Measurements from ENCODE around the gene LAMB4. TPM values are rescaled to one million over a fixed set of nuclear protein-coding genes. Genes with fewer than 3 reads are reported as not detected.

The LAMB4 gene
- total and polyA plus RNA-seq, 2 experiments from 2014 or later = not detected

DNA sequence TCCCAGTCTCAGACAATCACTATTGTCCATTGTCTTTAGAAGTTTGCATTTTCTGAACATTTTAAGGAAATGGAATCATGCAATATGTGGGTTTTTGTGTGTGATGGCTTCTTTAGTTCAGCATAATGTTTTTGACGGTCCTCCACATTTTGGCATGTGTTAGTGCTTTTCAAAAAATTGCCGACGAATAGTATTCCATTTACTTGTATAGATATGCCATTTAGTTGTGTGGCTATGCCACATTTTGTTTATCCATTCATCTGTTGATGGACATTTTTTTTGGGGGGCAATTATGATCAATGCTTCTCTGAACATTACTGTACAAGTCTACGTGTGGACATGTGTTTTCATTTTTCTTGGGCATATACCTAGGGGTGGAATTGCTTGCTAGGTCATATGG, 12.0 kb upstream of the LAMB4 start:
- Histone ChIP-seq H2AFZ (no peak overlapping the region), H3K4me2 (no peak overlapping the region), H3K4me1 (ENCODE audit: insufficient read depth) (peaks cover 6% of the 10 kb centered on the region), H3F3A (replicated peaks; ENCODE audit: low read depth) (no peaks in the 10 kb centered on the region), H3K27ac (ENCODE audit: low read depth) (no peak overlapping the region), H3K36me3 (ENCODE audit: insufficient read depth) (no peaks in the 10 kb centered on the region), H3K27me3 (ENCODE audit: insufficient read depth) (no peaks in the 10 kb centered on the region), H4K20me1 (replicated peaks; ENCODE audit: insufficient read depth) (no peaks in the 10 kb centered on the region), H3K4me3 (no peak overlapping the region), H3K9me2 (ENCODE audit: insufficient read depth) (peaks cover 6% of the 10 kb centered on the region; the same call in 1 of the 2 replicates), H3K79me2 (replicated peaks; ENCODE audit: insufficient read depth) (no peaks in the 10 kb centered on the region)
- DNase-seq (ENCODE audit: low spot score) (no peak), ATAC-seq (no peak)
- TF ChIP-seq, protein P1, sequence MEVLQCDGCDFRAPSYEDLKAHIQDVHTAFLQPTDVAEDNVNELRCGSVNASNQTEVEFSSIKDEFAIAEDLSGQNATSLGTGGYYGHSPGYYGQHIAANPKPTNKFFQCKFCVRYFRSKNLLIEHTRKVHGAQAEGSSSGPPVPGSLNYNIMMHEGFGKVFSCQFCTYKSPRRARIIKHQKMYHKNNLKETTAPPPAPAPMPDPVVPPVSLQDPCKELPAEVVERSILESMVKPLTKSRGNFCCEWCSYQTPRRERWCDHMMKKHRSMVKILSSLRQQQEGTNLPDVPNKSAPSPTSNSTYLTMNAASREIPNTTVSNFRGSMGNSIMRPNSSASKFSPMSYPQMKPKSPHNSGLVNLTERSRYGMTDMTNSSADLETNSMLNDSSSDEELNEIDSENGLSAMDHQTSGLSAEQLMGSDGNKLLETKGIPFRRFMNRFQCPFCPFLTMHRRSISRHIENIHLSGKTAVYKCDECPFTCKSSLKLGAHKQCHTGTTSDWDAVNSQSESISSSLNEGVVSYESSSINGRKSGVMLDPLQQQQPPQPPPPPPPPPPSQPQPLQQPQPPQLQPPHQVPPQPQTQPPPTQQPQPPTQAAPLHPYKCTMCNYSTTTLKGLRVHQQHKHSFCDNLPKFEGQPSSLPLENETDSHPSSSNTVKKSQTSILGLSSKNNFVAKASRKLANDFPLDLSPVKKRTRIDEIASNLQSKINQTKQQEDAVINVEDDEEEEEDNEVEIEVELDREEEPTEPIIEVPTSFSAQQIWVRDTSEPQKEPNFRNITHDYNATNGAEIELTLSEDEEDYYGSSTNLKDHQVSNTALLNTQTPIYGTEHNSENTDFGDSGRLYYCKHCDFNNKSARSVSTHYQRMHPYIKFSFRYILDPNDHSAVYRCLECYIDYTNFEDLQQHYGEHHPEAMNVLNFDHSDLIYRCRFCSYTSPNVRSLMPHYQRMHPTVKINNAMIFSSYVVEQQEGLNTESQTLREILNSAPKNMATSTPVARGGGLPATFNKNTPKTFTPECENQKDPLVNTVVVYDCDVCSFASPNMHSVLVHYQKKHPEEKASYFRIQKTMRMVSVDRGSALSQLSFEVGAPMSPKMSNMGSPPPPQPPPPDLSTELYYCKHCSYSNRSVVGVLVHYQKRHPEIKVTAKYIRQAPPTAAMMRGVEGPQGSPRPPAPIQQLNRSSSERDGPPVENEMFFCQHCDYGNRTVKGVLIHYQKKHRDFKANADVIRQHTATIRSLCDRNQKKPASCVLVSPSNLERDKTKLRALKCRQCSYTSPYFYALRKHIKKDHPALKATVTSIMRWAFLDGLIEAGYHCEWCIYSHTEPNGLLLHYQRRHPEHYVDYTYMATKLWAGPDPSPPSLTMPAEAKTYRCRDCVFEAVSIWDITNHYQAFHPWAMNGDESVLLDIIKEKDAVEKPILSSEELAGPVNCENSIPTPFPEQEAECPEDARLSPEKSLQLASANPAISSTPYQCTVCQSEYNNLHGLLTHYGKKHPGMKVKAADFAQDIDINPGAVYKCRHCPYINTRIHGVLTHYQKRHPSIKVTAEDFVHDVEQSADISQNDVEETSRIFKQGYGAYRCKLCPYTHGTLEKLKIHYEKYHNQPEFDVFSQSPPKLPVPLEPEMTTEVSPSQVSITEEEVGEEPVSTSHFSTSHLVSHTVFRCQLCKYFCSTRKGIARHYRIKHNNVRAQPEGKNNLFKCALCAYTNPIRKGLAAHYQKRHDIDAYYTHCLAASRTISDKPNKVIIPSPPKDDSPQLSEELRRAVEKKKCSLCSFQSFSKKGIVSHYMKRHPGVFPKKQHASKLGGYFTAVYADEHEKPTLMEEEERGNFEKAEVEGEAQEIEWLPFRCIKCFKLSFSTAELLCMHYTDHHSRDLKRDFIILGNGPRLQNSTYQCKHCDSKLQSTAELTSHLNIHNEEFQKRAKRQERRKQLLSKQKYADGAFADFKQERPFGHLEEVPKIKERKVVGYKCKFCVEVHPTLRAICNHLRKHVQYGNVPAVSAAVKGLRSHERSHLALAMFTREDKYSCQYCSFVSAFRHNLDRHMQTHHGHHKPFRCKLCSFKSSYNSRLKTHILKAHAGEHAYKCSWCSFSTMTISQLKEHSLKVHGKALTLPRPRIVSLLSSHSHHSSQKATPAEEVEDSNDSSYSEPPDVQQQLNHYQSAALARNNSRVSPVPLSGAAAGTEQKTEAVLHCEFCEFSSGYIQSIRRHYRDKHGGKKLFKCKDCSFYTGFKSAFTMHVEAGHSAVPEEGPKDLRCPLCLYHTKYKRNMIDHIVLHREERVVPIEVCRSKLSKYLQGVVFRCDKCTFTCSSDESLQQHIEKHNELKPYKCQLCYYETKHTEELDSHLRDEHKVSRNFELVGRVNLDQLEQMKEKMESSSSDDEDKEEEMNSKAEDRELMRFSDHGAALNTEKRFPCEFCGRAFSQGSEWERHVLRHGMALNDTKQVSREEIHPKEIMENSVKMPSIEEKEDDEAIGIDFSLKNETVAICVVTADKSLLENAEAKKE (CRISPR knock-in tag; IDR thresholded peaks at IDR 0.05) = no peak
- no peak for TF ChIP-seq CREB1 (CRISPR knock-in tag; IDR thresholded peaks at IDR 0.05; ENCODE audit: low read depth)
- TF ChIP-seq, protein P2, sequence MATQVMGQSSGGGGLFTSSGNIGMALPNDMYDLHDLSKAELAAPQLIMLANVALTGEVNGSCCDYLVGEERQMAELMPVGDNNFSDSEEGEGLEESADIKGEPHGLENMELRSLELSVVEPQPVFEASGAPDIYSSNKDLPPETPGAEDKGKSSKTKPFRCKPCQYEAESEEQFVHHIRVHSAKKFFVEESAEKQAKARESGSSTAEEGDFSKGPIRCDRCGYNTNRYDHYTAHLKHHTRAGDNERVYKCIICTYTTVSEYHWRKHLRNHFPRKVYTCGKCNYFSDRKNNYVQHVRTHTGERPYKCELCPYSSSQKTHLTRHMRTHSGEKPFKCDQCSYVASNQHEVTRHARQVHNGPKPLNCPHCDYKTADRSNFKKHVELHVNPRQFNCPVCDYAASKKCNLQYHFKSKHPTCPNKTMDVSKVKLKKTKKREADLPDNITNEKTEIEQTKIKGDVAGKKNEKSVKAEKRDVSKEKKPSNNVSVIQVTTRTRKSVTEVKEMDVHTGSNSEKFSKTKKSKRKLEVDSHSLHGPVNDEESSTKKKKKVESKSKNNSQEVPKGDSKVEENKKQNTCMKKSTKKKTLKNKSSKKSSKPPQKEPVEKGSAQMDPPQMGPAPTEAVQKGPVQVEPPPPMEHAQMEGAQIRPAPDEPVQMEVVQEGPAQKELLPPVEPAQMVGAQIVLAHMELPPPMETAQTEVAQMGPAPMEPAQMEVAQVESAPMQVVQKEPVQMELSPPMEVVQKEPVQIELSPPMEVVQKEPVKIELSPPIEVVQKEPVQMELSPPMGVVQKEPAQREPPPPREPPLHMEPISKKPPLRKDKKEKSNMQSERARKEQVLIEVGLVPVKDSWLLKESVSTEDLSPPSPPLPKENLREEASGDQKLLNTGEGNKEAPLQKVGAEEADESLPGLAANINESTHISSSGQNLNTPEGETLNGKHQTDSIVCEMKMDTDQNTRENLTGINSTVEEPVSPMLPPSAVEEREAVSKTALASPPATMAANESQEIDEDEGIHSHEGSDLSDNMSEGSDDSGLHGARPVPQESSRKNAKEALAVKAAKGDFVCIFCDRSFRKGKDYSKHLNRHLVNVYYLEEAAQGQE (IDR thresholded peaks at IDR 0.05; ENCODE audit: unreplicated experiment) = no peak
- TF ChIP-seq JUNB (IDR thresholded peaks at IDR 0.05; ENCODE audit: unreplicated experiment) = no peak
- TF ChIP-seq, protein P3, sequence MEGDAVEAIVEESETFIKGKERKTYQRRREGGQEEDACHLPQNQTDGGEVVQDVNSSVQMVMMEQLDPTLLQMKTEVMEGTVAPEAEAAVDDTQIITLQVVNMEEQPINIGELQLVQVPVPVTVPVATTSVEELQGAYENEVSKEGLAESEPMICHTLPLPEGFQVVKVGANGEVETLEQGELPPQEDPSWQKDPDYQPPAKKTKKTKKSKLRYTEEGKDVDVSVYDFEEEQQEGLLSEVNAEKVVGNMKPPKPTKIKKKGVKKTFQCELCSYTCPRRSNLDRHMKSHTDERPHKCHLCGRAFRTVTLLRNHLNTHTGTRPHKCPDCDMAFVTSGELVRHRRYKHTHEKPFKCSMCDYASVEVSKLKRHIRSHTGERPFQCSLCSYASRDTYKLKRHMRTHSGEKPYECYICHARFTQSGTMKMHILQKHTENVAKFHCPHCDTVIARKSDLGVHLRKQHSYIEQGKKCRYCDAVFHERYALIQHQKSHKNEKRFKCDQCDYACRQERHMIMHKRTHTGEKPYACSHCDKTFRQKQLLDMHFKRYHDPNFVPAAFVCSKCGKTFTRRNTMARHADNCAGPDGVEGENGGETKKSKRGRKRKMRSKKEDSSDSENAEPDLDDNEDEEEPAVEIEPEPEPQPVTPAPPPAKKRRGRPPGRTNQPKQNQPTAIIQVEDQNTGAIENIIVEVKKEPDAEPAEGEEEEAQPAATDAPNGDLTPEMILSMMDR (conservative IDR thresholded peaks at IDR 0.05; ENCODE audit: low read depth in 2 of 2) = no peak
- no peak for TF ChIP-seq EZH2phosphoT487 (IDR thresholded peaks at IDR 0.05; ENCODE audit: unreplicated experiment)
- TF ChIP-seq POLR2AphosphoS5 (IDR thresholded peaks at IDR 0.05; ENCODE audit: low read depth) = no peak
- no peak for TF ChIP-seq EZH2 (IDR thresholded peaks at IDR 0.05; ENCODE audit: low read depth, unreplicated experiment)
- TF ChIP-seq, protein P4, sequence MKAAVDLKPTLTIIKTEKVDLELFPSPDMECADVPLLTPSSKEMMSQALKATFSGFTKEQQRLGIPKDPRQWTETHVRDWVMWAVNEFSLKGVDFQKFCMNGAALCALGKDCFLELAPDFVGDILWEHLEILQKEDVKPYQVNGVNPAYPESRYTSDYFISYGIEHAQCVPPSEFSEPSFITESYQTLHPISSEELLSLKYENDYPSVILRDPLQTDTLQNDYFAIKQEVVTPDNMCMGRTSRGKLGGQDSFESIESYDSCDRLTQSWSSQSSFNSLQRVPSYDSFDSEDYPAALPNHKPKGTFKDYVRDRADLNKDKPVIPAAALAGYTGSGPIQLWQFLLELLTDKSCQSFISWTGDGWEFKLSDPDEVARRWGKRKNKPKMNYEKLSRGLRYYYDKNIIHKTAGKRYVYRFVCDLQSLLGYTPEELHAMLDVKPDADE (IDR thresholded peaks at IDR 0.05) = no peak
- TF ChIP-seq ZNF114 (CRISPR knock-in tag; IDR thresholded peaks at IDR 0.05) = no peak
- TF ChIP-seq STAT1 (IDR thresholded peaks at IDR 0.05; ENCODE audit: unreplicated experiment) = no peak
- H3K27ac Mint-ChIP-seq = no peak overlapping the region
- H3K36me3 Mint-ChIP-seq (ENCODE audit: low read depth) = no peaks in the 10 kb centered on the region
- no peaks in the 10 kb centered on the region for H3K27me3 Mint-ChIP-seq (ENCODE audit: insufficient read depth, low read depth, poor library complexity)
- no peak overlapping the region for H3K4me3 Mint-ChIP-seq
- H3K4me1 Mint-ChIP-seq = peaks cover 4% of the 10 kb centered on the region
- no peaks in the 10 kb centered on the region for H3K9me3 Mint-ChIP-seq

Measured in GM23338 (cell line).